Osteocyte (in vitro differentiated cells): ENCODE results near the gene THSD8. TPM values are rescaled to one million over a fixed set of nuclear protein-coding genes. Genes with fewer than 3 reads are reported as not detected.
A peak's percentile ranks its signal among the peaks of the same experiment; 100 is the strongest.

Experiments
- DNase-seq: peaks from one replicate; pipeline ENCODE4 v3.0.0; 2021; ENCODE audit warnings: mixed read lengths; ENCODE audit not compliant: unreplicated experiment; ENCODE audit errors: extremely low spot score
- H3K27ac Mint-ChIP-seq: one replicate; pipeline ENCODE4 v1.8.0; 2021; ENCODE audit warnings: mild to moderate bottlenecking, mixed read lengths; ENCODE audit not compliant: unreplicated experiment
- H3K27me3 Mint-ChIP-seq: one replicate; pipeline ENCODE4 v1.8.0; 2021; ENCODE audit warnings: mixed read lengths; ENCODE audit not compliant: unreplicated experiment
- H3K36me3 Mint-ChIP-seq: one replicate; pipeline ENCODE4 v1.8.0; 2021; ENCODE audit warnings: mixed read lengths; ENCODE audit not compliant: unreplicated experiment
- H3K4me1 Mint-ChIP-seq: one replicate; pipeline ENCODE4 v1.8.0; 2021; ENCODE audit warnings: mixed read lengths; ENCODE audit not compliant: unreplicated experiment
- H3K4me3 Mint-ChIP-seq: one replicate; pipeline ENCODE4 v1.8.0; 2021; ENCODE audit warnings: mild to moderate bottlenecking, moderate library complexity, mixed read lengths; ENCODE audit not compliant: unreplicated experiment
- H3K9me3 Mint-ChIP-seq: one replicate; pipeline ENCODE4 v1.8.0; 2021; ENCODE audit warnings: mixed read lengths; ENCODE audit not compliant: unreplicated experiment
- total RNA-seq: library from RNA; stranded (reverse); gene quantifications from 2 replicates; pipeline ENCODE4 v1.2.1, GENCODE V29; 2021
- TF ChIP-seq, protein P1 (sequence below): fragments of 200-600 bp; sonication (generic); IDR thresholded peaks from 2 replicates; pipeline ENCODE4 v1.5.0; 2021; ENCODE audit warnings: antibody characterized with exemption, mild to moderate bottlenecking, moderate library complexity

THSD8 gene
- total RNA-seq, 1 donor from 2014 or later = 8.2 TPM

GRCh38 chr19:12767666-12768065, 34.2 kb upstream of the THSD8 start:
- peaks cover 3% of the 10 kb centered on the region for H3K36me3 Mint-ChIP-seq
- DNase-seq = no peak
- TF ChIP-seq, protein P1, sequence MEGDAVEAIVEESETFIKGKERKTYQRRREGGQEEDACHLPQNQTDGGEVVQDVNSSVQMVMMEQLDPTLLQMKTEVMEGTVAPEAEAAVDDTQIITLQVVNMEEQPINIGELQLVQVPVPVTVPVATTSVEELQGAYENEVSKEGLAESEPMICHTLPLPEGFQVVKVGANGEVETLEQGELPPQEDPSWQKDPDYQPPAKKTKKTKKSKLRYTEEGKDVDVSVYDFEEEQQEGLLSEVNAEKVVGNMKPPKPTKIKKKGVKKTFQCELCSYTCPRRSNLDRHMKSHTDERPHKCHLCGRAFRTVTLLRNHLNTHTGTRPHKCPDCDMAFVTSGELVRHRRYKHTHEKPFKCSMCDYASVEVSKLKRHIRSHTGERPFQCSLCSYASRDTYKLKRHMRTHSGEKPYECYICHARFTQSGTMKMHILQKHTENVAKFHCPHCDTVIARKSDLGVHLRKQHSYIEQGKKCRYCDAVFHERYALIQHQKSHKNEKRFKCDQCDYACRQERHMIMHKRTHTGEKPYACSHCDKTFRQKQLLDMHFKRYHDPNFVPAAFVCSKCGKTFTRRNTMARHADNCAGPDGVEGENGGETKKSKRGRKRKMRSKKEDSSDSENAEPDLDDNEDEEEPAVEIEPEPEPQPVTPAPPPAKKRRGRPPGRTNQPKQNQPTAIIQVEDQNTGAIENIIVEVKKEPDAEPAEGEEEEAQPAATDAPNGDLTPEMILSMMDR = no peak

GRCh38 chr19:12769689-12770088, 32.2 kb upstream of the THSD8 start:
- TF ChIP-seq, protein P1 = no peak
- no peaks in the 10 kb centered on the region for H3K27me3 Mint-ChIP-seq
- H3K36me3 Mint-ChIP-seq = no peaks in the 10 kb centered on the region
- DNase-seq = no peak
- no peak overlapping the region for H3K4me3 Mint-ChIP-seq
- no peak overlapping the region for H3K27ac Mint-ChIP-seq
- H3K9me3 Mint-ChIP-seq = no peaks in the 10 kb centered on the region
- peaks cover 5% of the 10 kb centered on the region for H3K4me1 Mint-ChIP-seq

More at GRCh38 chr19:12767666-12768065, 34.2 kb upstream of the THSD8 start:
- Mint-ChIP-seq H3K4me3 (no peak overlapping the region), H3K4me1 (peaks cover 2% of the 10 kb centered on the region), H3K9me3 (no peaks in the 10 kb centered on the region), H3K27ac (no peak overlapping the region), H3K27me3 (no peaks in the 10 kb centered on the region)

GRCh38 chr19:12770922-12771321, 30.9 kb upstream of the THSD8 start:
- Mint-ChIP-seq H3K36me3 (no peaks in the 10 kb centered on the region), H3K4me3 (no peak overlapping the region)
- DNase-seq = no peak

GRCh38 chr19:12772323-12772722, 29.5 kb upstream of the THSD8 start:
- TF ChIP-seq, protein P1 = no peak
- H3K4me3 Mint-ChIP-seq = no peak overlapping the region
- peaks cover 7% of the 10 kb centered on the region for H3K4me1 Mint-ChIP-seq
- no peak for DNase-seq
- no peaks in the 10 kb centered on the region for H3K9me3 Mint-ChIP-seq
- H3K27ac Mint-ChIP-seq = no peak overlapping the region
- no peaks in the 10 kb centered on the region for H3K27me3 Mint-ChIP-seq
- H3K36me3 Mint-ChIP-seq = no peaks in the 10 kb centered on the region

More at GRCh38 chr19:12770922-12771321, 30.9 kb upstream of the THSD8 start:
- Mint-ChIP-seq H3K27ac (no peak overlapping the region), H3K27me3 (no peaks in the 10 kb centered on the region), H3K9me3 (no peaks in the 10 kb centered on the region), H3K4me1 (peaks cover 5% of the 10 kb centered on the region)
- TF ChIP-seq, protein P1 = no peak

DNA sequence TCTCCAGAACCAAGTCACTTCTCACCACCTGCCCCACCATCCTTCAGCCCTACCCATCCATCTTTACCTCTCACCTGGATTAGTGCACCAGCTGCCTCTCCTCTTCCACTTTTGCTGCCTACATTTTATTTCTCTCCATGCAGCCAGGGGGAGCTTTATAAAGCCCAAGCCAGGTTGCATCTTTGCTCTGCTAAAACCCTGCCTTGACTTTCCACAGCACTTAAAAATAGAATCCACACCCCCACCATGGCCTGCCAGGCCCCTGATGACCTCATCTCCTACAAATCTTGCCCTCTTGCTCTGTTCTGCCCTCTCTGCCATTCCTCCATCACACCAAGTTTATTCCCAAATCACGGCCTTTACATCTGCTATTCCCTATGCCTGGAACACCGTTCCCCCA, 28.3 kb upstream of the THSD8 start:
- TF ChIP-seq, protein P1 = peak; percentile 34
- Mint-ChIP-seq H3K27ac (no peak overlapping the region), H3K4me3 (peak overlapping the region; percentile 2), H3K9me3 (no peaks in the 10 kb centered on the region), H3K27me3 (no peaks in the 10 kb centered on the region), H3K36me3 (no peaks in the 10 kb centered on the region), H3K4me1 (peaks cover 17% of the 10 kb centered on the region)
- DNase-seq = no peak
